GM18499 (cell line): Measurements from ENCODE around the gene ACOX3.
"Not testable (repeated sequence)": the region's sequence is repeated elsewhere in the genome, so short reads cannot be mapped to it uniquely, and the experiment has no call there.

Source experiments
- ATAC-seq: cut with Tn5 transposase; IDR thresholded peaks from one replicate; pipeline ENCODE4 v1.9.1; 2021; ENCODE audit warnings: moderate number of reproducible peaks; ENCODE audit not compliant: insufficient read depth, unreplicated experiment

ACOX3 gene

DNA sequence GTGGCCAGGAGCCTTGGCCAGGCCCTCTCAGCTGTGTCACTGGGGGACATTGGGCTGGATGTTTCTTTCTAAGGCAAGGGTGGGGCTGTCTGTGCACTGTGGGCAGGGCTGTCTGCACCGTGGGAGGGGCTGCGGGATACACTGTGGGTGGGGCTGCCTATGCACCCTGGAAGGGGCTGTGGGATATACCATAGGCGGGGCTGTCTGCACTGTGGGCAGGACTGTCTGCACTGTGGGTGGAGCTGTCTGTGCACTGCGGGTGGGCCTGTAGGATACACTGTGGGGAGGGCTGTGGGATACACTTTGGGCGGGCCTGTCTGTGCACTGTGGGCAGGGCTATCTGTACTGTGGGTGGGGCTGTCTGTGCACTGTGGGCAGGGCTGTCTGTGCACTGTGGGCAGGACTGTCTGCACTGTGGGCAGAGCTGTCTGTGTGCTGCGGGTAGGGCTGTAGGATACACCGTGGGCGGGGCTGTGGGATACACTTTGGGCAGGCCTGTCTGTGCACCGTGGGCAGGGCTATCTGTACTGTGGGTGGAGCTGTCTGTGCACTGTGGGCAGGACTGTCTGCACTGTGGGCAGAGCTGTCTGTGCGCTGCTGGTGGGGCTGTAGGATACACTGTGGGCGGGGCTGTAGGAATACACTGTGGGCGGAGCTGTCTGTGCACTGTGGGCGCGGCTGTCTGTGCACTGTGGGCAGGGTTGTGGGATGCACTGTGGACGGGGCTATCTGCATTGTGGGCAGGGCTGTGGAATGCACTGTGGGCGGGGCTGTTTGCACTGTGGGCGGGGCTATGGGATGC is 31.1 kb downstream of the ACOX3 start:
- no peak for ATAC-seq

- ATAC-seq: no peak
These were observed 32.8 kb downstream of the ACOX3 start for GRCh38 chr4:8407756-8408155.

DNA sequence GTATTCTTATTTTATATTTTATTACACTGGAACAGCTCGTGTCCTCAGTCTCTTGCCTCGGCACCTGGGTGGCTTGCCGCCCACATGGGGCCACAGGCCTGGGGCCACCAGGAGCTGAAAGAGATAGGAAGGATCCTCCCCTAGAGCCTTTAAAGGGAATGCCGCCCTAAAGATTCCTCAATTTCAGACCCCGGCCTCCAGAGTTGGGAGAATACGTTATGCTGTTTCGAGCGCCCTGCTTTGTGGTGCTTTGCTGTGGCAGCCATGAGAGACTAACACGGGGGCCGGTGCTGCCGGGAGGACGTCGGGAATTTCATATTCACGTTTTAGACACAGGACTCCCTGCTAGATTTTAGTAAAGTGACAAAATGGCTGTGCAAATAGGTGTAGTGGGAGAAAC is 33.2 kb downstream of the ACOX3 start:
- ATAC-seq: no peak

GRCh38 chr4:8406887-8407286 is 33.6 kb downstream of the ACOX3 start:
- ATAC-seq: not testable (repeated sequence)

DNA sequence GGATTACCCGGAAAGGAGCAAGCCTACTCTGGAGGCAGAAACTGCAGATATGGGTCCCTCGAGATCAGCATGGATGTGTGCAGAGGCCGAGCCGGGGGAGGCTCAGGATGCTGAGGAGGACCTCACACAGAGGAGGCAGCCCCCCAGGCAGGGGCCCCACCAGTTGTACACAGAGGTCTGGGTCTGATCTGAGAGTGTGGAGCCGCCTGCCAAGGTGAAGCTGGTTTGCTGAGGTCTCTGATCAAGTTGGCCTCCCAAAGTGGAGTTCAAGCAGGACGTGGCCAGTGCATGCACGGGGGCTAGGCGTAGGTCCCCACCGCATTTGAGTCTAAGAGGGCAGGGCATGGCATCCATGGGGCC is 35.0 kb downstream of the ACOX3 start:
- no peak for ATAC-seq

GRCh38 chr4:8404791-8405515 is 35.6 kb downstream of the ACOX3 start:
- no peak for ATAC-seq

- ATAC-seq: no peak
These were observed 36.5 kb downstream of the ACOX3 start for GRCh38 chr4:8403976-8404375.

GRCh38 chr4:8403173-8403753 is 37.3 kb downstream of the ACOX3 start:
- ATAC-seq: no peak

GRCh38 chr4:8402640-8403039 is 37.9 kb downstream of the ACOX3 start:
- no peak for ATAC-seq

DNA sequence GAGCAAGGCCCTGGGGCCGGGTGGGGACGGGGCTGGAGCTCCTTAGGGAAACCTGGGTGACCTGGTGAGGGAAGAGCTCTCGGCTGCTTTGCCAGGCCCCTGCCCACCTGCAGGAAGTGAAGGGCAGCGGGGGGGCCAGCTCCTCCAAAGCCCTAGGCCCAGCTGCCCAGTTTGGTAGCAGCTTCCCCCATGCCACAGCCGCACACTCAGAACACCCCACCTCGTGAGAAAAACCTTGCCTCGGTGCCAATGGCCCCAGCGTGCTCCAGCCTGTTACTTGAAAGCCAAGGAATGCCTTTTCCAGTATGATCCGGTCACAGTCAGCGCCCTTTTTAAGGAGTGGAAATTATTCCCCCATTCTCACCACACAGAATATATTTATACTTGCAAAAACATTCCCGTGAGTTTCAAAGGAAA is 38.3 kb downstream of the ACOX3 start:
- no peak for ATAC-seq

- no peak for ATAC-seq
These were observed 38.9 kb downstream of the ACOX3 start for GRCh38 chr4:8401665-8402064.

DNA sequence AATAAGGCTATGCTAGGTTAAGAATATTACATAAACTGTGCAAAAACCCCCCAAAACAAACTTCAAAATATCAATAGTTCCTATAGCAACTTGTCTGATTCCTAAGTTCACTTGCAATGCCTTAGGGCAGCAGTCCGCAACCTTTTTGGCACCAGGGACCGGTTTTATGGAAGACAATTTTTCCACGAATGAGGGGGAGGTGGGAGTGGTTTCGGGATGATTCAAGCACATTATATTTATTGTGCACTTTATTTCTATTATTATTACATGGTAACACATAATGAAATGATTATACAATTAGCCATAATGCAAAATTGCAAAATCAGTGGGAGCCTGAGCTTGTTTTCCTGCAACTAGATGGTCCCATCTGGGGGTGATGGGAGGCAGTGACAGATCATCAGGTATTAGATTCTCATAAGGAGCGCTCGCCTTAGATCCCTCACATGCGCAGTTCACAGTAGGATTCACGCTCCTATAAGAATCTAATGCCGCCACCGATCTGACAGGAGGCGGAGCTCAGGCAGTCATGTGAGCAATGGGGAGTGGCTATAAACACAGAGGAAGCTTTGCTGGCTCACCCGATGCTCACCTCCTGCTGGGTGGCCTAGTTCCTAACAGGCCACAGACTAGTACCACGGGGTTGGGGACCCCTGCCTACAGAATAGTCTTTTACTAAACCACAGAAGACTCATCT is 39.7 kb downstream of the ACOX3 start:
- no peak for ATAC-seq

DNA sequence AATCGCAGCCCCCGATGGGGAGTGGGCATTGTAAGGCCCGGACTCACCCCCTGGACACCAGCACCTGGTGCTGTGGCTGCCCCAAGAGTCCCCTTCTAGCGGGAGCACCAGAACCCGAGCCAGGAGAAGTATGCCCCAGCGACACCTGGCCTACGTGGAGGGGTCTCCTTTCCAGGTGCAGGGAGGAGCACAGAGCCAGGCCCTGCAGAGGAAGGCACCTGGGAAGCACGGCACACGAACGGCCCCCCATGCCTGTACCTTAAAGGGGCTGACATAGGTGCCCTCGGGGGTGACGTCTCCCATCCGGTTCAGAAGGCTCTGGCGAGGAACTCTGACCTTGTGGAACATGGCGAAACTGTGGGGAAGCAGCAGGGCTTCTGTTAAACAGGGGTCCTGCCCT is 41.2 kb downstream of the ACOX3 start:
- ATAC-seq: no peak

GRCh38 chr4:8398347-8398746 is 42.2 kb downstream of the ACOX3 start:
- ATAC-seq: no peak

- no peak for ATAC-seq
These were observed 43.6 kb downstream of the ACOX3 start for GRCh38 chr4:8396762-8397406.

DNA sequence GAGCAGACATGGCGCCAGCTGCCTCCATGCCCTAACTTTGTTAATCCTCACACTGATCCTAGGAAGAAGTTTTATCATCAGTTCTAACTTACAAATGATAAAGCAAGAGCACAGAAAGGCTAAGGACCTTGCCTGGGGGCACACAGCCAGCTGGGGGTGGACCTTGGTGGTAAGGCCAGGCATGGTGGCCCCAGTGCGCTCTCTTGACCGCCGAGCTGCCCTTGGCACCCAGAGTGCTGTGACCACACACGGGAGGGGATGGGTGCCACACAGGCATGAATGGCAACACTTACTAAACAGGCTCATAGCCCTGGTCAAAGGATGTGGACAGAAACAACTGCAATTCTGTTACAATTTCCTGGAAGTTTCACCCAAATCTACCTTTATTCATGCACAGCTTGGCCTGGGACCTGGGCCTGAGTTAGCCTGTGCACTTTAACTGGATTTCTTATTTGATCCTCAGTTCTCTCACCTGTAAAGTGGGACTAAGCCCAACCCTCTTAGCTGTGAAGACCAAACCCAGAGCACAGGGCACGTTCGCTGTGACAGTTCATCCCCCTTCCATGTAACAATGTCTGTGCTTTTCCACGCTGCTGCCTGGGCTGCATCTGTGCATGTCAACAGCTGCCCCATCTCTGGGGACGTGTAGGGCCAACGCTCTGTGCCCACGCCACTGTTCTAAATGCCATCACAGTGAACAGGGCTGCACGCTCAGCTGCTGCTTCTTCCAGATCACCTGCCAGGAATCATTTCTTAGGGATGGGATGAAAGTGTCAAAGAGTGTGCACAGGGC is 44.8 kb downstream of the ACOX3 start:
- no peak for ATAC-seq

DNA sequence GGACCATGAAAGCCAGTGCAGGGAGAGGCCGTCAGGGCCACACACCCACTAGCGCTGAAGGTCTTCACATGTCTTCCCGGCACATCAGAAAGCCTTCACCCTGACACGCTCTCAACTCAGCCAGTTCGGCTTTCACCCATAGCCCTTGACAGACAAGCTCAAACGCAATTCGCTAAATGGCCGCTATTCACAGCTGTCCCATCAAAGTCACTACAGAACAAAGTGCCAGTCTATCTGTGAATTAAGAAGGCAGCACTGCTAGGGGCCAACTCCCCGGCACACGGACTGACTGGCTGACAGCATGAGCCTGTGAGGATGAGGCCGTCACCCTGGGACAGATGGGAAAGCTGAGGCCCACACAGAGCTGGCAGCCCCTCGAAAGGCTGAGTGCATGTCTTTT is 45.7 kb downstream of the ACOX3 start:
- no peak for ATAC-seq

- ATAC-seq: no peak
These were observed 46.4 kb downstream of the ACOX3 start for GRCh38 chr4:8394061-8394519.

- no peak for ATAC-seq
These were observed 46.9 kb downstream of the ACOX3 start for GRCh38 chr4:8393593-8394038.
